IMR-90 (cell line): Measurements from ENCODE around the gene OPN1SW. TPM values are rescaled to one million over a fixed set of nuclear protein-coding genes. Genes with fewer than 3 reads are reported as not detected.

Experiments
- BHLHE40 ChIP-seq: fragments of 150-350 bp; IDR thresholded peaks from 2 replicates; pipeline ENCODE4 v1.6.1; 2016; ENCODE audit warnings: mild to moderate bottlenecking, low read depth, low read length
- CEBPB ChIP-seq: IDR thresholded peaks from 2 replicates; pipeline ENCODE4 v1.6.1; 2012; ENCODE audit warnings: low read depth, low read length, improper control_type of control experiment
- CHD1 ChIP-seq: IDR thresholded peaks from 2 replicates; pipeline ENCODE4 v1.6.1; 2012; ENCODE audit warnings: low read depth, low read length, improper control_type of control experiment
- FOS ChIP-seq: fragments of 150-350 bp; IDR thresholded peaks from 2 replicates; pipeline ENCODE4 v1.6.1; 2016; ENCODE audit warnings: low read depth, low read length
- RFX5 ChIP-seq: IDR thresholded peaks from 2 replicates; pipeline ENCODE4 v1.8.0; 2012; ENCODE audit warnings: low read depth, mild to moderate bottlenecking, low read length, moderate library complexity
- polyA plus RNA-seq, 3 experiments: library from polyadenylated mRNA; depleted of rRNA; stranded (reverse); fragments of >200 nt; gene quantifications; 2 replicates each; pipeline ENCODE4 v1.2.3, GENCODE V29; 2012; ENCODE audit warnings: low replicate concordance in 1 of 3
- total RNA-seq: library from RNA; depleted of rRNA; stranded (reverse); fragments of >200 nt; gene quantifications from 2 replicates; pipeline ENCODE4 v1.2.3, GENCODE V29; 2012
- TF ChIP-seq, protein P1 (sequence below): fragments of 150-350 bp; IDR thresholded peaks from 2 replicates; pipeline ENCODE4 v1.6.1; 2016; ENCODE audit warnings: low read depth, mild to moderate bottlenecking, low read length, moderate library complexity, borderline replicate concordance

Gene OPN1SW
- total and polyA plus RNA-seq, 2 of the 4 experiments (the other 2 are of a cell fraction) = not detected

- TF ChIP-seq, protein P1, sequence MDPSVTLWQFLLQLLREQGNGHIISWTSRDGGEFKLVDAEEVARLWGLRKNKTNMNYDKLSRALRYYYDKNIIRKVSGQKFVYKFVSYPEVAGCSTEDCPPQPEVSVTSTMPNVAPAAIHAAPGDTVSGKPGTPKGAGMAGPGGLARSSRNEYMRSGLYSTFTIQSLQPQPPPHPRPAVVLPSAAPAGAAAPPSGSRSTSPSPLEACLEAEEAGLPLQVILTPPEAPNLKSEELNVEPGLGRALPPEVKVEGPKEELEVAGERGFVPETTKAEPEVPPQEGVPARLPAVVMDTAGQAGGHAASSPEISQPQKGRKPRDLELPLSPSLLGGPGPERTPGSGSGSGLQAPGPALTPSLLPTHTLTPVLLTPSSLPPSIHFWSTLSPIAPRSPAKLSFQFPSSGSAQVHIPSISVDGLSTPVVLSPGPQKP = no peak
- TF ChIP-seq RFX5 (no peak), BHLHE40 (no peak), FOS (no peak), CHD1 (no peak), CEBPB (no peak)
Observed at GRCh38 chr7:128744366-128744905, 31.2 kb downstream of the OPN1SW start (continued).
